Heart left ventricle (tissue), 16 donors: ENCODE data around the gene ST6GALNAC5. TPM values are rescaled to one million over a fixed set of nuclear protein-coding genes. Genes with fewer than 3 reads are reported as not detected.

Source experiments
- ATAC-seq, 4 donors: fragments of 200-7000 bp; cut with Tn5 transposase; one replicate each; pipeline ENCODE4 v1.9.1; 2020 to 2022; ENCODE audit warnings: moderate library complexity in 4 of 4, mild to moderate bottlenecking in 3 of 4, moderate number of reproducible peaks in 1 of 4
- DNase-seq, 5 donors: peaks; one replicate each; pipeline ENCODE4 v3.0.0-alpha.2; 2020
- H3K27ac ChIP-seq, 12 donors: fragments of 200-600 bp; sonication (generic) in 4 of 12; one replicate each; pipeline versions ENCODE4 v1.5.0 to v1.8.0; 2016 to 2022; ENCODE audit warnings: mild to moderate bottlenecking in 2 of 12
- H3K27me3 ChIP-seq, 9 donors: fragments of 200-600 bp; sonication (generic) in 2 of 9; one replicate each; pipeline versions ENCODE4 v1.5.1 to v1.8.0; 2016 to 2022; ENCODE audit warnings: mild to moderate bottlenecking in 3 of 9
- H3K36me3 ChIP-seq, 9 donors: fragments of 200-600 bp; sonication (generic) in 2 of 9; one replicate each; pipeline versions ENCODE4 v1.5.0 to v1.8.0; 2018 to 2022; ENCODE audit warnings: mild to moderate bottlenecking in 2 of 9
- H3K4me1 ChIP-seq, 12 donors: fragments of 200-600 bp; sonication (generic) in 4 of 12; one replicate each; pipeline versions ENCODE4 v1.5.0 to v1.8.0; 2016 to 2022; ENCODE audit warnings: mild to moderate bottlenecking in 3 of 12
- H3K4me3 ChIP-seq, 12 donors: fragments of 200-600 bp; sonication (generic) in 4 of 12; one replicate each; pipeline versions ENCODE4 v1.5.0 to v1.8.0; 2017 to 2022; ENCODE audit warnings: mild to moderate bottlenecking in 9 of 12, moderate library complexity in 4 of 12
- H3K9me3 ChIP-seq, 12 donors: fragments of 200-600 bp; sonication (generic) in 4 of 12; one replicate each; pipeline versions ENCODE4 v1.5.0 to v1.8.0; 2016 to 2022; ENCODE audit warnings: mild to moderate bottlenecking in 1 of 12
- POLR2A ChIP-seq, 2 donors: fragments of 450-650 bp; IDR thresholded peaks; one replicate each; pipeline ENCODE4 v1.6.1; 2017; ENCODE audit warnings: antibody characterized with exemption in 2 of 2, mild to moderate bottlenecking in 2 of 2, moderate library complexity in 2 of 2
- WGBS, 4 donors: extraction: QIAGEN DNeasy Blood & Tissue Kit in 2 of 4; methylation state at CpG; one replicate each; pipeline versions ENCODE4 v1.1.5 to v1.1.7; 2013 to 2018; 5-methylcytosine and 5-hydroxymethylcytosine counted together
- intact Hi-C, 10 donors: fragments of 100-400 bp; cut with DNase I; formaldehyde crosslinking; loops; one replicate each; pipeline versions ENCODE4 v1.11.1 to v1.14.2; 2022
- polyA plus RNA-seq, 2 donors: library from polyadenylated mRNA; stranded (reverse); fragments of 200-250 nt; gene quantifications; one replicate each; pipeline ENCODE4 v1.2.3, GENCODE V29; 2013
- total RNA-seq, 9 donors: library from RNA; depleted of rRNA in 2 of 9; stranded (reverse); fragments of >200 nt in 2 of 9; fragmentation: NEBNext Ultra II Directional in 3 of 9; extraction: Animal tissue kit (Norgen Biotek cat#: 25700) in 3 of 9; gene quantifications; one replicate each; pipeline versions ENCODE4 v1.1.0 to v1.2.4, GENCODE V29; 2016 to 2023
- TF ChIP-seq, protein P1 (sequence below), 12 donors: fragments of 200-600 bp; sonication (generic) in 4 of 12; IDR thresholded peaks; one replicate each; pipeline versions ENCODE4 v1.5.0 to v1.8.0; 2018 to 2022; ENCODE audit warnings: antibody characterized with exemption in 12 of 12, mild to moderate bottlenecking in 5 of 12
- donor health status: ischemic (EF 13 %, LVEDD 7.1; RV severe dilation, severe dysfunction).
- donor health status: healthy with polysubstance abuse.
- donor health status: DM: no; HTN: yes; CAD: no.
- donor health status: DM: no; HTN: no; CAD: no.
- donor health status: ischemic (EF 25% LVEDD 6.9; RV normal size, moderate dysfunction).
- donor health status: ischemic (EF 25% LVEDD 5.7; RV mildly dilated, moderate dysfunction).
- donor health status: healthy.
- donor health status: DM: yes; HTN: yes; CAD: no.
- donor health status: ischemic (EF 35%, LVEDD 5.7; RV mildly dilated, moderate dysfunction).
- donor health status: nonischemic (EF 11% LVEDD 7.7; RV severe dilation, severe dysfunction).
- donor health status: DM: yes; HTN: yes; CAD: no.
- donor health status: PGD.
- donor health status: ischemic (EF 29% LVEDD 5.4; RV normal size, mild dysfunction).
- donor health status: nonischemic (EF 23%, LVEDD 6.1; RV moderate dilation, normal function).

The ST6GALNAC5 gene
- total and polyA plus RNA-seq, 11 donors: 0.14 to 0.83 (median 0.45) TPM; not detected in 2

DNA sequence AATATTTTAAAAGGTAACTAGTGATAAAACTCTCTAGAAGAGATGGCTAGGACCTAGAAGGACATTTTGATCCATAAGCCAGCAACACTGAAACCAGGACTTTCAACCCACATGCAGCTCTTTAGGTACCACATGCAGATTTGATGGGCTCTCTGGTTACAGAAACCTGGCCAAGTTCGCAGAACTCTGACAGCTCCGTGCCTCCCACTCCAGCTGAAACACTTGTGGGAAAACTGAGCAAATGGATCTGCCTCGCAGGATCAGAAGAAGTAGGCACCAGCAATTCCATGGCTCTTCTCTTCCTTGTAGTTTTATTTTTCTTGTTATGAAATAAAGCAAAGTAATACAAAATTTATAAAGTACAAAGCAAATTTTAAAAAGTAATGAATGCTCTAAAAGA is 58.5 kb downstream of the ST6GALNAC5 start:
- Histone ChIP-seq H3K27me3 (peaks cover 0 to 2% (median 0%) of the 10 kb centered on the region in 9 donors), H3K9me3 (peaks cover 0 to 3% (median 0%) of the 10 kb centered on the region in 12 donors), H3K4me1 (no peaks in the 10 kb centered on the region), H3K4me3 (no peak overlapping the region), H3K27ac (no peak overlapping the region), H3K36me3 (no peaks in the 10 kb centered on the region)
- DNase-seq (no peak), ATAC-seq (no peak)
- TF ChIP-seq POLR2A (IDR thresholded peaks at IDR 0.05): no peak
- TF ChIP-seq, protein P1, sequence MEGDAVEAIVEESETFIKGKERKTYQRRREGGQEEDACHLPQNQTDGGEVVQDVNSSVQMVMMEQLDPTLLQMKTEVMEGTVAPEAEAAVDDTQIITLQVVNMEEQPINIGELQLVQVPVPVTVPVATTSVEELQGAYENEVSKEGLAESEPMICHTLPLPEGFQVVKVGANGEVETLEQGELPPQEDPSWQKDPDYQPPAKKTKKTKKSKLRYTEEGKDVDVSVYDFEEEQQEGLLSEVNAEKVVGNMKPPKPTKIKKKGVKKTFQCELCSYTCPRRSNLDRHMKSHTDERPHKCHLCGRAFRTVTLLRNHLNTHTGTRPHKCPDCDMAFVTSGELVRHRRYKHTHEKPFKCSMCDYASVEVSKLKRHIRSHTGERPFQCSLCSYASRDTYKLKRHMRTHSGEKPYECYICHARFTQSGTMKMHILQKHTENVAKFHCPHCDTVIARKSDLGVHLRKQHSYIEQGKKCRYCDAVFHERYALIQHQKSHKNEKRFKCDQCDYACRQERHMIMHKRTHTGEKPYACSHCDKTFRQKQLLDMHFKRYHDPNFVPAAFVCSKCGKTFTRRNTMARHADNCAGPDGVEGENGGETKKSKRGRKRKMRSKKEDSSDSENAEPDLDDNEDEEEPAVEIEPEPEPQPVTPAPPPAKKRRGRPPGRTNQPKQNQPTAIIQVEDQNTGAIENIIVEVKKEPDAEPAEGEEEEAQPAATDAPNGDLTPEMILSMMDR (IDR thresholded peaks at IDR 0.05): no peak
- WGBS, 4 donors: 74 to 86% (median 84%) methylated on average over 3 of the region's 3 CpGs
- intact Hi-C loops: no loop called here

DNA sequence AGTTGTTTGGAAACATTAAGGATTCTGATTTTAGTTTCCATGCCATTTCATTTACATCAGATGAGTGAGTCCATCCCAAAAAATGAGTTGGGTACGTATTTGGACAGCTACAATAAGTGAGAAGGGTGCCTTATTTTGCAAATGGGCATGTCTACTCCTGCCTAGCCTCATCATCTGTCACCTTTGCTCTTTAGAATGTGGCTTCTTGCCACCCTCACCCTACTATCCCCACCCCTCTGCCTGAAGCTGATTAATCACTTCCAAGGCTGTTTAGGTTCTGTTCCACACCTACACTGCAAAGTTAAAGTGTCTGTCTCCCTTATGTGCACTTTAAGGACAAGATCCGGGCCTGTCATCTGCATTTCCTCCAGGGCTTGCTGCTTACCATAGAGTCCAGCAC is 61.2 kb downstream of the ST6GALNAC5 start:
- DNase-seq (no peak), ATAC-seq (no peak)
- no peaks in the 10 kb centered on the region for H3K36me3 ChIP-seq
- TF ChIP-seq POLR2A (IDR thresholded peaks at IDR 0.05): no peak
- TF ChIP-seq, protein P1 (IDR thresholded peaks at IDR 0.05): no peak
- 70 to 82% (median 80%) methylated on average over 2 of the region's 2 CpGs for WGBS, 4 donors
- H3K4me3 ChIP-seq: no peak overlapping the region
- H3K4me1 ChIP-seq: no peaks in the 10 kb centered on the region
- H3K27ac ChIP-seq: no peak overlapping the region
- peaks cover 0 to 5% (median 0%) of the 10 kb centered on the region in 9 donors for H3K27me3 ChIP-seq
- H3K9me3 ChIP-seq: peaks cover 0 to 13% (median 2%) of the 10 kb centered on the region in 12 donors
- intact Hi-C loops: no loop called here

DNA sequence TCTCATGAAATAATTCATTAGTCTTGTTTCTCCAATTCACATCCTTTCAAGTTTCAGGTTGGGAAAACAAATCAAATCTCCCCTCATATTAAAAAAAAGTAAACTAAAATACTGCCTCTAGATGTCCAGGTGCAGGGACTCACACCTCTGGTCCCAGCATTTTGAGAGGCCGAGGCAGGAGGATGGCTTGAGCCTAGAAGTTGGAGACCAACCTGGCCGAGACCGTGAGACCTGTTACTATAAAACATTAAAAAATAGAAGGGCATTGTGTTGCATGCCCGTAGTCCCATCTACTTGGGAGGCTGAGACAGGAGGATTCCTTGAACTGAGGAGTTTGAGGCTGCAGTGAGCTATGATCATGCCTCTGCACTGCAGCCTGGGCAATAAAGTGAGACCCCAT is 61.9 kb downstream of the ST6GALNAC5 start:
- no peak for DNase-seq
- ATAC-seq: no peak

DNA sequence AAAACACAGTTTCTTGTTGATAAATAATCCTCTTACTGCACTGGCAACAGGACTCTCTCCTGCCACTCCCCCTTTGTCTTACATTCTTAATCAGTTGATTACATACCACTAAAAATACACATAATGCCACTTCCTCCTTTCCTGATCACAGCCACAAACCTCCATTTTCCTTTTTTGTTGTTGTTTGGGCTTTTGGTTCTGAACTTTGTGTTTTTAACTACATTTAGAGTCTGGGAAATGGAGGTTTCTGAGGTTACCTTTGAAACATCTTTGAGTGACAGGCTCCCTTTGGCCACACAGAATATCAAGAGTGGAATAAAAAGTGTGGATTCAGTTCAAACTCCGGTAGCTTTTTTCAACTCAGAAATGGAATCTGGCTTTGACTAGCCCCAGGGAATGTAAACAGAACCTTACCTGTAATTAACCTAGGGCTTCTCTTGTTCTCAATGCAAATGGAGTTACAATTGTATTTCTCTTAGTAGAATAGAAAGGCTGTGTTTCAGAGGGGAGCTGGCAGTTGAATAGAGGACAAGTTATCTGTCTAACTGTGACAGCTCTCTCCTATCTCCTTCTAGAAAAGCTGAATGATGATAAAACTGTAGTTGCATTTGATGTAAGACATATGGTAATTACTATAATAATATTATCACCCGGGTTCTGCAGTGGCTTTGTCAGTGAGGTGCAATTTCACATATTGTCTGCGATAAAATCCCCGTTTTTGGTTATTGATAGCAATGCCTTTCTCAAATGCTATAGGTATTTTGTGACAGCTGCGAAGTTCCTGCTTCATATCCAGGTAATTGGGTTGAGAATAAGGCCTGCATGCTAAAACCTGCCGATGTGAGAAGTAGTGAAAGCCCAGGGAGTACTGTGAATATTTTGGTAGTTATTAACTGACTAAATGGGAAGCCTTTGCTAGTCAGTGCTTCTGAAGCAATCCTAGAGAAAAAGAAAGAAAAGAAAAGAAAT is 66.9 kb downstream of the ST6GALNAC5 start:
- Histone ChIP-seq H3K27me3 (peaks cover 0 to 5% (median 0%) of the 10 kb centered on the region in 9 donors), H3K9me3 (peaks cover 0 to 13% (median 2%) of the 10 kb centered on the region in 12 donors), H3K36me3 (no peaks in the 10 kb centered on the region), H3K27ac (no peak overlapping the region), H3K4me1 (no peaks in the 10 kb centered on the region), H3K4me3 (no peak overlapping the region)
- no peak for ATAC-seq
- WGBS, 4 donors: 46 to 61% (median 55%) methylated on average over 6 of the region's 6 CpGs
- intact Hi-C loops: no loop called here
- DNase-seq: no peak
- TF ChIP-seq POLR2A (IDR thresholded peaks at IDR 0.05): no peak
- TF ChIP-seq, protein P1 (IDR thresholded peaks at IDR 0.05): no peak

More for the DNA sequence above, 61.9 kb downstream of the ST6GALNAC5 start:
- Histone ChIP-seq H3K9me3 (peaks cover 0 to 13% (median 2%) of the 10 kb centered on the region in 12 donors), H3K4me1 (no peaks in the 10 kb centered on the region), H3K36me3 (no peaks in the 10 kb centered on the region), H3K27me3 (peaks cover 0 to 5% (median 0%) of the 10 kb centered on the region in 9 donors), H3K27ac (no peak overlapping the region), H3K4me3 (no peak overlapping the region)
- 77 to 91% (median 90%) methylated on average over 4 of the region's 4 CpGs for WGBS, 4 donors
- intact Hi-C loops: no loop called here
- TF ChIP-seq, protein P1 (IDR thresholded peaks at IDR 0.05): no peak
- TF ChIP-seq POLR2A (IDR thresholded peaks at IDR 0.05): no peak
